HFF-Myc (cell line): ENCODE data around the gene BMAL2.

ENCODE experiments used
- DNase-seq: peaks from one replicate; pipeline ENCODE4 v3.0.0-alpha.2; 2011; ENCODE audit warnings: low read depth; ENCODE audit errors: extremely low read depth
- H3K4me3 ChIP-seq: replicated peaks from 2 replicates; pipeline ENCODE4 v1.5.1; 2011; ENCODE audit warnings: low read depth, mild to moderate bottlenecking, control low read depth, low read length
- TF ChIP-seq, protein P1 (sequence below): IDR thresholded peaks from 2 replicates; pipeline ENCODE4 v1.5.1; 2012; ENCODE audit warnings: mild to moderate bottlenecking, low read depth, low read length, control low read depth; ENCODE audit errors: missing control alignments

Gene BMAL2

DNA sequence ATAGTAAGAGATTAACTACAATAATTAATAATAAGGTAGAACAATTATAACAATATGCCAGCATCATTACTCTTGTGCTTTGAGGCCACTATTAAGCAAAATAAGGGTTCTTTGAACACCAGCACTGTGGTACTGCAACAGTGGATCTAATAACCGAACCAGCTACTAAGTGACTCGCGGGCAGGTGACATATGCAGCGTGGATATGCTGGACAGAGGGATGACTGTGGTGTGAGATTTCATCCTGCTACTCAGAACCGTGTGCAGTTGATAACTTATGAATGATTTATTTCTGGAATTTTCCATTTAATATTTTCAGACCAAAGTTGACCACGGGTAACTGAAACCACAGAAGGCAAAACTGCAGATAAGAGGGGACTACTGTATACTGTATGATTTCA is 34.4 kb downstream of the BMAL2 start:
- H3K4me3 ChIP-seq = no peak overlapping the region
- TF ChIP-seq, protein P1, sequence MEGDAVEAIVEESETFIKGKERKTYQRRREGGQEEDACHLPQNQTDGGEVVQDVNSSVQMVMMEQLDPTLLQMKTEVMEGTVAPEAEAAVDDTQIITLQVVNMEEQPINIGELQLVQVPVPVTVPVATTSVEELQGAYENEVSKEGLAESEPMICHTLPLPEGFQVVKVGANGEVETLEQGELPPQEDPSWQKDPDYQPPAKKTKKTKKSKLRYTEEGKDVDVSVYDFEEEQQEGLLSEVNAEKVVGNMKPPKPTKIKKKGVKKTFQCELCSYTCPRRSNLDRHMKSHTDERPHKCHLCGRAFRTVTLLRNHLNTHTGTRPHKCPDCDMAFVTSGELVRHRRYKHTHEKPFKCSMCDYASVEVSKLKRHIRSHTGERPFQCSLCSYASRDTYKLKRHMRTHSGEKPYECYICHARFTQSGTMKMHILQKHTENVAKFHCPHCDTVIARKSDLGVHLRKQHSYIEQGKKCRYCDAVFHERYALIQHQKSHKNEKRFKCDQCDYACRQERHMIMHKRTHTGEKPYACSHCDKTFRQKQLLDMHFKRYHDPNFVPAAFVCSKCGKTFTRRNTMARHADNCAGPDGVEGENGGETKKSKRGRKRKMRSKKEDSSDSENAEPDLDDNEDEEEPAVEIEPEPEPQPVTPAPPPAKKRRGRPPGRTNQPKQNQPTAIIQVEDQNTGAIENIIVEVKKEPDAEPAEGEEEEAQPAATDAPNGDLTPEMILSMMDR = no peak
- no peak for DNase-seq

DNA sequence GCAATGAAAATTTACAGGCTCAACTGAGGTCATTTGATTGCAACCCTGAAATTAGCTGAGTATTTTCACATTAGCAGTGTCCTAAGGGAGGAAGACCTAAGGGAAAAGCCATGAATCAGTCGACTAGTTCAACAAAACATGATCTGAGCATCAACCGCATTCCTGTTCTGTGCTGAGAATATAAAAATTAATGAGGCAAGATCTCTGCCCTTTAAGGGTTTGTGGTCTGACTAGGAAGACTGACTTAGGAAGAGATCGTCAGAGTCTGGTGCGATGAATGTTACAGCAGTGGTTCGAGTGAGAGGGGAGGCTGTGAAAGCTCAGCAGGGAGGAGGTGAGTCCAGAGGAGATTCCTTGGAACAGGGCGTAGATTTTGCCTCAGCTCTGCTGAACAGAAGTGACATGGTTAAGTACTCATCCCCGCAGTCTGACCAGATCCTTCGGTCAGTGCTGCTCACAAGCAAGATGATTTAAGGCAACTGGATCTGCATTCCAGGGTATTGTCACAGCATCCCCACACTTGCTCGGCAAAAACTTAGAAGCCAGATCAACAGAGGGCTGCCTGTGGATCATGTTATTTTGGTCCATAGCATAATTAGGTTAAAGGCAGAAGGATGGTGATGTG is 49.6 kb downstream of the BMAL2 start:
- TF ChIP-seq, protein P1 = no peak
- DNase-seq = no peak
- no peak overlapping the region for H3K4me3 ChIP-seq
